Stimulated activated CD4-positive, alpha-beta T cell treated with anti-CD3 and anti-CD28 coated beads, Interleukin-12 subunit alpha, Interleukin-12 subunit beta, amount 100 ng/mL, for 24 hours (primary cell): ENCODE data around the gene IL1RAP.
"Not testable (repeated sequence)": the region's sequence is repeated elsewhere in the genome, so short reads cannot be mapped to it uniquely, and the experiment has no call there.

Experiments
- DNase-seq, 2 experiments: peaks; one replicate each; pipeline ENCODE4 v3.0.0-alpha.2; 2020; ENCODE audit warnings: low read depth in 2 of 2

The IL1RAP gene

DNA sequence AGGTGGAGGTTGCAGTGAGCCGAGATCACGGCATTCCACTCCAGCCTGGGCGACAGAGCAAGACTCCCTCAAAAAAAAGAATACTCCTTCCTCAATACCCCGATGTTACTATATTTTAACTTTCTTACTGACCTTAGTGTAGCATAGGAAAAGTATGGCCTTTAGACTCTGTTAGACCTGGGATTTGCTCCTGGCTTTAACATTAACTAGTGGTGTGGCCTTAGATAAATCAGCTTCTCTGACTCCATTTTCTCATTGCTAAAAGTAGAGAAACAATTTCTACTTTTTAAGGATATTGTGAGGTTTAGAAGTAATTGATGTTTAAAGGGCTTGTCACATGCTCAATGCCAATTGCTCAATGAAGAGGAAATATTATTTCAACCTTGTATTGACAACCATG, 7.6 kb upstream of the IL1RAP start:
- DNase-seq = no peak

DNA sequence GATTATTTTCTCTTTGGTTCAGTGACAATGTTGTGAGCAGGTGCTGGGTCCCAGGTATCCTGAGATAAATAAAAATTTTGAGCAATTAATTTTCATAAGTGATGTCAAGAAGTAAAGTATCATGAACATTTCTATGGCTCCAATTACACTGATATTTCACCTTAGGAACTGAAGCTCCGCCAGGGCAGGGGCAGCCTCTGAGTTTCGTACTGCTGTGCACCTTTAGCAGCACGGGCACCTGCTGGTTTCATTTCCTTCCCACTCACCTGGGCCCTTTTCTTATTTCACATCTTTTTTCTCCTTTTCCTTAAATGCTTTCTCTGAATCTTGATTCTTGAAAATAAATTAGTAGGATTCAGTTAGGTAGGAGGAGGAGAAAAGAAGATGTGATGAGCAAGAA, 1.2 kb upstream of the IL1RAP start:
- no peak for DNase-seq

DNA sequence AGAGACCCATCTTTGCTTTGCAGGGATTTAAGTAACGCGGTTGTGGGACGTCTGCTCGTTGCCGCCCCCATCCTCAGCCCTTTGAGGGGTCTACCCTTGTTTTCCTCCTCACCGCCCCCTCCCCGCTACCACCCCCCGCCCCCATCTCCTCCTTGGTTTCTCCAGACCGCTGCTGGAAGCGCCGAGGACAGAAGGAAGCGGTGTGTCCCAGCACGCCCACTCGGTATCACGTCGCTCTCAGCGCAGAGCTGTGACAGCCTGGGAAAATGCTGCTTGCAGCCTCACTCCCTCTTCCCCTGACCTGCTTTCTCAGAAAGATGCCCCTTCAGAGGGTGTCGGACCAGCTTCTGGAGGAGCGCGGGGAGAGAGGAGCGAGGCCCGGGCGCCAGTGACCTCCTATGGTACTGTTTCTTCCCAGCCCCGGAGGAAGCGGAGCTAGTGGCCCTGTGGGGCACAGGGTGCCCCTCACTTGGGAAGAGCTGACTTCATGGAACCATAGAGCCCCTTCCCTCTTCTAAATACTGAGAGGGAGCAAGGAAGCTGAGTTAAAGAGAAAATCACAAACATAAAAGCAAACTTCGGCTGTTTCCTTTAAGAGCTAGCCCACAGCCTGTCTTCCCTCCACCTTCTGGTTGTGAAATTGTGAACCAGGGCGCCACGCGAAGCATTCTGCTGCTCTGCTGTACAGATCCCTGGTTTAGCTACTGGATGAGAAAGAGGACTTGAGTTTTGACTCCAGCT, 698 bp downstream of the IL1RAP start:
- peak in 1 of 2 experiments; percentile 34 for DNase-seq

DNA sequence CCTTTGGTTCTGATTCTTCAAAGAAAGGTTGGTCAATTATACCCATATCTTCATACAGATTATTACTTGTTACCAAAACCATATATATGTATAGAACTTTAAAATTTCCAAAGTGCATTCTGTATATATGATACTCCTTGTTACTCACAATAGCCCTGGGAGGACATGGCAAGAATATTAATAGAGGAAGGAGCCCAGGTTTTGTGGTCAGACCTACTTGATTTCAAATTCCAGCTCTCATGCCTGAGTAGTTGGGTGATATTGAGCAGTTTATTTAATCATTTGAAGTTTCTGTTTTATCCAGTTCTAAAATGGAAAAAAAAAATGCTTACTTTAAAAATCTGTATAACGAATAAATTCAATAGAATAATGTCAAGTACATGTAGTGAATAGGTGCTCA, 2.5 kb downstream of the IL1RAP start:
- no peak for DNase-seq

DNA sequence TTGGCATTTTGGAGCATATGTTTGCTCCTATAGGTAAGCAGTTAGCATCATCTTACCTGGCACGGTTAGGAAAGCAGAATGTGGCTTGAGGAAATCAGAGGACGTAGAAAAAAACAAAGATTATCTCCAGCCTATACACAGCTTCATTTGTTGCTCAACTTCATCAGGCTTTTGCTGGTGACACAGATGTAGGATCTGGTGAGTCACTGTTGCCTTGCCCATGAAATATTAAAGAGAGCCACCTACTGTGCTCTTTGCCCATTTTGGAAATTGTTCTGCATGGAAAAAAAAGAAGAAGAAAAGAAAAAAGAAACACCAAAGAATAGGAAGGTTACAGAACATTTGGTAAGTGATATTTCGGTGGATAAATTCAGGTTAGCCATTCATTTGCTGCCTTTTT, 3.8 kb downstream of the IL1RAP start:
- DNase-seq = no peak

DNA sequence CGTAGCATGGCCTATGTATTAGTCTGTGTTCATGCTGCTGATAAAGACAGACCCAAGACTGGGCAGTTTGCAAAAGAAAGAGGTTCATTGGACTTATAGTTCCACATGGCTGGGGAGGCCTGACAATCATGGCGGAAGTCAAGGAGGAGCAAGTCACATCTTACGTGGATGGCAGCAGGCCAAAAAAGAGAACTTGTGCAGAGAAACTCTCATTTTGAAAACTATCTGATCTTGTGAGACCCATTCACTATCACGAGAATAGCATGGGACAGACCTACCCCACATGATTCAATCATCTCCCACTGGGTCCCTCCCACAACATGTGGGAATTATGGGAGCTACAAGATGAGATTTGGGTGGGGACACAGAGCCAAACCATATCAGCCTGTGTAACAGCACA, 4.6 kb downstream of the IL1RAP start:
- not testable (repeated sequence) for DNase-seq

DNA sequence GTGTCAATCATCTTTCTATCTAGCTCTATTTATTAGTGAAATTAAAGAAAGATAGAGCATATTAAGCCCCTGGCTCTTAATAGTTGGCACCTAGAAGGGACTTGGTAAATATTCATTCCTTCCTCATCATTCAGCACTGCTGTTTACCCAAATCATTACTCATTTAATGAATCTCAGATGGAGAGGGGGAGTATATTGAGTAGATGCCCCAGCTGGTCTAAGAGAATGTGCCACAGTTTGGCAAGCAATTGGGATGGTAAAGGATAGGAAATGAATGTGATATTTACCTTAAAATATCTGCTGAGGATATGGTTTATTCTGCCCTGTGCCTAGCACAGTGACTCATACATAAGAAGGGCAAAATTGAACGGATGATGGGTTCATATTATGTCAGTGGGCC, 6.0 kb downstream of the IL1RAP start:
- DNase-seq = no peak

DNA sequence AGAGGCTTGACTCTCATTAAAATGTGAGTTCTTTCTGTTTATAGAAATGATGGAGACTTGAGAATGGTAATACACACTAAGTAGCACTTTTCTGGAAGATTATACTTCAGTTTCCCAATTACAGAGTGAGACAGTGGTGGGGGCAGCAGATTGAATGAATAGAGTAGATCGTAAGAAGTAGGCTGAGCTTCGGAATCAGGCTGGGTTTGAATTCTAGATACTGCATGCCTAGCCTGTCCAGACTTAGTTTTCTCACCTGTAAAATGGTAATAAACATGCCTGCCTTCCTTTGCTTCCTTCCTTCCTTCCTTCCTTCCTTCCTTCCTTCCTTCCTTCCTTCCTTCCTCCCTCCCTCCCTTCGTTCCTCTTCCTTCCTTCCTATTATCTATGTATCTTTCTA, 8.1 kb downstream of the IL1RAP start:
- DNase-seq = no peak

DNA sequence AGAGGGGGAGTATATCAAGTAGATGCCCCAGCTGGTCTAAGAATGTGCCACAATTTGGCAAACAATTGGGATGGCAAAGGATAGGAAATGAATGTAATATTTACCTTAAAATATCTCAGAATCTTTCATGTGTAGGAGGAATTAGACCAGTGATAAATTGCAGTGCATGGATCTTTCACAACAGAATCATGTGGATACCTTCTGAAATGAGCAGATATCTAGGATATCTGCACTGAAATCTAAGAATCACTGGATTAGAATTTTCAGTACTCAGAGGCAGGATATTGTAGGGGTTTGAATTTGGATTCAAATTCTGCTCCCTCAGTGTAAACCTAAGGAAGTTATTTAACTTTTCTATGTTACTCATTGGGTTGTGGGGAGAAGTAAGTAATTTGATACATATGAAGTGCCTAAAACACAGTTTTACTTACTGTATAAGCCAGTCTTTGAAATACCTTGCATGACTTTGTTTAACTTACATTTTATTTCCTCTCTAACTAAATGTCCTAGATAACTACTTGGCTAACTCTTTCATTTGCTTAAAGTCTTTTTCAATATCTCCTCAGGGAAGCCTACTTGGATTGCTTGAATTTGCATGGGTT, 8.8 kb downstream of the IL1RAP start:
- no peak for DNase-seq

DNA sequence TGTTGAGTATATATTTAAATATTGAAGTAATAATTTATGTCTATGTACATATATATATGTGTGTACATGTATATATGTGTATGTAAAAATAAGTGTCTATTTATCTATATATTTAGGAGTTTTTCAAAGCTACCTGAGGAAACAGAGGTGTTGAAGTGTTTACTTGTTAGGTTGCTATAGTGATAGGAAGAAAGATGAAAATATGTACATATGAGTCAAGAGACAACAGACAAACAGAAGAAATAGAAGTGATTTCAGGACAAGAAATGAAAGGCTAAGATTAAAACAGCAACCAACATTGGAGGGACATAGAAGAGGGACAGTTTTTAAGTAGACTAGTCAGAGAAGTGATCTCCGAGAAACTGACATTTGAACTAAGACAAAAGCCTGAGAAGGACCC, 11.1 kb downstream of the IL1RAP start:
- DNase-seq = no peak

DNA sequence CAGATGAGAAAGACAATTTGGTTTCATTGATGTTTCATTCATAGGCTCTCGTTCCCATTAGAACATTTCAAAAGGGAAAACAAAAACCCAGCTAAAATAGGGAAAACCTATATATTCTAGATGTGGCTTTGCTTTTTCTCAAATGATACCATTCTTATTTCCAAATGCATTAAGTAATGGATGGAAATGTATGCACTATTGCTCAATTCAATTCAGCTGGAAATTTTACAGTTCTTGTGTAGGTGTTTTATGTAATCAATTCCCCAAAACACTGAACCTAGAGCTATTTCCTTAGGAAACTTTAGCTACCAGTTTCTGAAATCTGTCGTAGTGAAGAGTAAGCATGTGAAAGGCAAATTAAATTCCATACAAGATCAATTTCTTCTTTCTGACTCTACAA, 11.7 kb downstream of the IL1RAP start:
- no peak for DNase-seq

DNA sequence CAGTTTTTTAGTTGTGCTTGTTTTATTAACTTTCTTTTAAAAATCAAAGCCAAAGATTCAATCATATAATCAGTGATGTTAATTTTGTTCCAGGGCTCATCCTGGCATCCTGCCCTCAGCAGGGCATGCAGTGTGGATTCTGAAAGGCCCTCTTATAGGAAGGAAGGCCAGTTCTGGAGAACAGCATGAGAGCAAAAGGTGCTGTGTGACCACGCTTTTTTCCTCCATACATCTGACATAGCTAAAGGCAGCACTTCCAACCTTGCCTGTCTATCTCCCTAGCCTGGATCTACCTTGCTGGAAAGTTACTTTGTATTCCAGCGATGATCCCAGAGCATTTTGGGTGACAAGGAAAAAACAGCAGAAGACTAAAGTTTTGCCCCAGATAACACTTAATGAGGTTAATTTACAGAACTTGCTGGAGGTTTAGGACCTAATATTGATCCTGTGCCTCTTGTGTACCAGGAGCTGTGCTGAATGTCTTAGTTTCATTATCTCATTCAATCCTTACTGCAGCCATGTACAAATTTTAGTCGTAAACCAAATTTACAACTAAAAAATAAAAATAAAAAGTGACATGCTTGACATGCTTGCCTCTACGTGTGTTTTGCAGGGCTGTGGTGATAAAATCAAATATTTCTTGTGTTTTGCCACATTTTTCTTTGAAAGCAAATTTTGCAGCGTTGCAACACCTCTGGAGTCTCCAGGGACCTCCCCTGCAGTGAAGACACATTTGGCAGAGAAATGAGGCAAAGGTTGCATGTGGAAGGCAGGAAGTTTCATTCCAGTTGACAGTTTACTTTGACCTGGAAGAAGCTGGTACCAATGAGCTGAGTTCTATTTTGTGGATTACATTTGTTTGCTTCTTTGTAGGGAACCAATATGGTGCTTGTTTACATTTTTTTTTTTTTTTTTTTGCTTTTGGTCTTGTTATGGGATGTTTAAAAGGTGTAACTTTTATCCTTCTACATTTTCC, 13.2 kb downstream of the IL1RAP start:
- no peak for DNase-seq

DNA sequence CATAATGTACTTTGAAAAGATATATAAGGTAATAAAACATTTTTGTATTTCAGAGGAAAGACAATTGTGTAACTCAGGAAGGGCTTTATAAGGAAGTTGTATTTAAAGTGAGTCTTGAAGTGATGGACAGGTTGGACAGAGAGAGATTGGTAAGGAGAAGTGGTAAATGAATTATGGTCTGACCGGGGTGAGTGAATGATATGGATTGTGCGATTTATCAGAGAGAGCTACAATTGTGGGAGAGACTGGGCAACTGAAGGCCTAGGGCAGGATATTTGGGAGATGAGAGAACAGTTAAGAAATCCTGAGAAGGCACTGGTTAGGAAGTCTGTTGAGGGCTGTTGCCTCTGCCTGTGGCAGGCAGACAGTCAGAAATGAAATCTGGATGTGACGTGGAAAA, 14.8 kb downstream of the IL1RAP start:
- no peak for DNase-seq

DNA sequence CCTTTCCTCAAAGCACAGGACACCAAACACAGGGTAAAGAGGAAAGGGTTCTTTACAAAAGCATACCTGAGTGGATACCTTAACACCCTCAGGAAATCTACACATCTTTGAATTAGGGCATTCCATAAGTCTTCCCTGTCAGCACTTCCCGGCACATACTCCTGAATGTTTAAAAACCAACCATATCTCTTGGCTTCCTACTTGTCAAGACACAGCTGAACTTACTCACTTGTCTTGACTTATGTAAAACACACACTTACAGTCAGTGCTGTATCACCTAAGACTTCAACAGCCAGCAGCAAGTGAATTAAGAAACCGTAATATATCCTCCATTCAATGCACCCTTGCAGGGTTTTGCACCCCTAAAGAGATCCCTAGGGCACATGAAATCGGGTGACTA, 17.5 kb downstream of the IL1RAP start:
- no peak for DNase-seq

DNA sequence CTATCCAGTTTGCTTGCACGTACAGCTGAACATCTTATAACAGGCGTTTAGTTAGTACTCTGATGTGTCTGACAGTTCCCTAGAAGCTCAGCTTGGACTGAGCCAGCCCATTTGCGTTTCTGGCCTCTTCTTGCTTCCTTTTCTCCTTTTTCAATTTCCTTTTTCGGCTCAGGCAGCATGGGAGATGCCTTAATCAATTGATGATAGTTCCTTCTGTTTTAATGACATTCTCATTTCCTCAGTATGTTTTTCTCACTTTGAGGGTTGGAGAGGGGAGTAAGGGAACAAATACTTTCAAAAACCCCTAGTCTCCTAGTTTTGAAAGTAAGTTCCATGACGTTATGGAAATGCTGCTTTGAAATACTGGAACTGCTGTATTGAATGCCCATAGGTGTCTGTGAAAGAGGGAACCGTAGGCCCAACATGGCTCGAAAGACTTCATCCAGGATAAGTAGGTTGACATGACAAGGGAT, 18.9 kb downstream of the IL1RAP start:
- DNase-seq = no peak

DNA sequence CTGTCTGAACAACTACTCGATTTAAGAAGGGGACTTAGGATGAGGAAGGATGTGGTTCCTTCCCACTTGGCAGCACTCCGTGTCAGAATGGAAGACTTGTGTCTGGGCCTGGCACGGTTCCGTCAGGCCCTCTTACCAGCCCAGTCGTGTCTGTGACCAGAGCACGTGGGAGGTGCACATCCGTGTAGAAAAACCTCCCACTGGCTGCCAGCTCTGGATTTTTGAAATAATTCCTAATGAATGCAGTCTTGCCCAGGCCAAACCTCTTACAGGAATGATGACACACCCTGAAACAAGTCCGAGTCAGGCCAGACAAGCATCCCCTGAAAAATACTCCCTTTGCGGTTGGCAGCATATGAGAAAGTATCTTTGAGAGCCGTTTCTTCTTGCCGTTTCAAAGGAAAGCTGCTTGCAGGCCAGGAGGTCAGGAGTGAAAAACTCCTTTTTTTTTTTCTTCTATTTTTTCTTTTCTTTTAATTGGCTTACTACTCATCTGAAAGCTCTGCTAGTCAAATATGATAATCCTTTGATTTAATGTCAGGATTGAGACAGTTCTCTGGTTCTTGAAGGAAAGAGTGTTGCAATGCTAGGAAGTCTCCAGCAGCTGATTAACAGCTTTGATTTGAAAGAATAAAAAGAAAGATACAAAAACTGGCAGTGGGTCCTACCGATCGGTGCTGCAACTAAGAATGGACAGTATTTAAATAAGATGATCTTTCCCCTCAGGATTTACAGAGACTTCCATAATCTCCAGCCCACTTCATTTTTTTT, 19.8 kb downstream of the IL1RAP start:
- DNase-seq = no peak

DNA sequence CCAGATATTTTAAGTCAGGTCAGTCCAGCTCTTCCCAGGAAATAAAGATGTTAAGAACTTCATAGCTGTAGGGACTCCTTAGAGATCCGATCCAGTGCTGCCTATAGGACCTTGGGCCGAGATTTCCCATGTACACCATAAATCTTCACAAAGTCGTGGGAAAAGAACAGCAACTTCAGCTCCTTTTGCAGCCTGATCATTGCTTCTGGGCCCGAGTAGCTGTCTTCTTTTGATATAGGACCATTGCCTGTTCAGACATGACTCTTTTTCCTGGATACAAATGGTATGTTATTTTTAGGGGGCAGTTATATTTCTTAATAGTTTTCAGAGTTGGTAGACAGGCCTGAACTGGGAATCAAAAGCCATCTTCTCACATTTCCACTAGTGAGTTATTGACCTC, 20.5 kb downstream of the IL1RAP start:
- DNase-seq = no peak

DNA sequence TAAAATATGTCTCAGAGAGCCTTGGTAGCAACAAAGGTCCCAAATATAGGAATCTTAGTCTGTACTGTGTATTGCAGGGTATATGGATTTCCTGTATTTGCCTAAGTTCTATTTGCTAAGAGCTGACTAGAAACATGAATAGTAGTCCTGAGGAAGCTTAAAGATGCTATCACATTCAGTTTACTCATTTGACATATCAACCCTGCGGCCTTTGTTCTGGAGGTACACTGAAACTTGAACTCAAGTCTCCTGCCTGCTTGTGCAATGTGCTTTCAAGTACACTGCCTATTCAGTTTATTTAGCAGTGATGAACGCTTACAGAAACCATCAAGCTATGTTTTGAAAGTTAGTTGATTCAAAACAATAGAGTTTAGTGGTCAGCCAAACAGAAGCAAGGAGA, 21.1 kb downstream of the IL1RAP start:
- DNase-seq = no peak

DNA sequence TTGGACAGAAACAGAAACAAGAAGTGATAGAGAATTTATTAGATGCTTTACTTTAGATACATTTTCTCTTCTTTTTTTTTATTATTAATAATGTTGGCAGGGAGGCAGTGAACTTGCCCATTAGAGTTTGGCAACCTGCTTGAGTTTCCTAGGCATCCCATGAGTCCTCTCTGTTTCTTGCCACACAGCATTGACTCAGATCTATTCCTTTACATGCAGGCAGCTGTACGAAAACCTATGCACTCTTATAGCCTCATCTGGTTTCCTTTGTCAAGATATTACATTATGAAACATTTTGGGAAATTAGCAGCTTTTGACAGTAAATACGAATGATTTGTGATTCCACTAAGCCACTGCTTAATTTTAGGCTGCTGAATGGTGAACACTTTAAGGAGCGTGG, 23.3 kb downstream of the IL1RAP start:
- no peak for DNase-seq

DNA sequence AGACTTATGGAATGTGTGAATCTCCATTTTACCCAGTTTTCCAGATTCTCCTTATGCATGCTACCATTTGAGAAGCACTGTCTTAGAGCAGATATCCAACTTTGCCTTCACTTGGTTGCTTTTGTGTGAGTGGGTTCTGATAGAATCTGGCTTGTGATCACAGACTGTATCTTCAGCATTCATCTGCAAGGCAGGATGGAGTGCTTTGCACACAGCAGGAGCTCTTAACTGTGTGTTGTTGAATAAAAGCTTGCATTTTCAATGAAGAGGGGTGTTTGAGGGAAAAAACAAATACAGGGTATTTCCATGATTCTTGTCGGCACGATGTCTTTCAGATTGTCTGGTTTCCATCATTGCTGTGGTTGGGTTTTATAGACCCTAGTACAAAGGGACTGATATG, 24.4 kb downstream of the IL1RAP start:
- no peak for DNase-seq

DNA sequence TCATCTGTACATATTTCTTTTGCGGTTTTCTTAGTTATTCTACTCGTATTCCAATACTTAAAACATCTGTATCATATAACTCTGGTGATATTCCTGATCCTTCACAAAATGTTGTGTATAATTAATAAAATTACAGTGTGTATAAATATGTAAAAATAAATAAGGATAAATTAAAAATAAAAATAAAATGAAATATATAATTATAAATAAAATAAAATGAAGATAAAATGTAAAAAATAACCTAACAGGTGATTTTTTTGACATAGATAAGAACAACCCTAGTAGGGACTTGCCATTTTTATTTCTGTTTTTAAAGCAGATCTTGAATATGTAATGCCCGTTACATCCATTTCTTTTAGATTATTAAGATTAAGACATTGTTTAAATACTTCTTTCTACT, 25.6 kb downstream of the IL1RAP start:
- DNase-seq = no peak

DNA sequence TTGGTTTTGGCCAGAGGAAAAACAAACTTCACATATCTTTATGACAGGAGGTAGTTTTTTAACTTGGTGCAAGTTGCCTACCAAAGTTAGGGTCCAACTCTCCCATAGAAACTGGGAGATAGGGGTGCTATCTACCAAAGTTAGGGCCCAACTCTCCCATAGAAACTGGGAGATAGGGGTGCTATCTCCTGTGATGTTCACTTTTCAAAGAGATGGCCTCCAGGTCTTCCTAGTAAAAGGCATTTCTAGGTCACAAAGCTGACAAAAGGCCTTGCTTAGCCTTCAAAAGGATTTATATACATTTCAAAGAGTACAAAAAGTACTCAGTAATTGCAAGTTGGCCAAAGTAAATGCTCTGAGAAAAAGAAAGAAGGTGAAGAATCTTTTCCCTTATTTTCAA, 27.1 kb downstream of the IL1RAP start:
- no peak for DNase-seq
